SHP77 (cell line): ENCODE measurements around the gene SF3B4.
A peak's percentile ranks its signal among the peaks of the same experiment; 100 is the strongest.
"Not testable (repeated sequence)": the region's sequence is repeated elsewhere in the genome, so short reads cannot be mapped to it uniquely, and the experiment has no call there.

Experiments
- DNase-seq, 2 experiments: peaks; one replicate each; lab custom pipeline; 2025; lab: John Stamatoyannopoulos, UW

The SF3B4 gene

GRCh38 chr1:149927563-149928400, at the start of gene SF3B4:
Gene SF3B4, minus strand, starts transcription at chr1:149927803. Its CDS starts 44 bp downstream, at chr1:149927759.
- DNase-seq, result peak; percentile 97 to 99

DNA sequence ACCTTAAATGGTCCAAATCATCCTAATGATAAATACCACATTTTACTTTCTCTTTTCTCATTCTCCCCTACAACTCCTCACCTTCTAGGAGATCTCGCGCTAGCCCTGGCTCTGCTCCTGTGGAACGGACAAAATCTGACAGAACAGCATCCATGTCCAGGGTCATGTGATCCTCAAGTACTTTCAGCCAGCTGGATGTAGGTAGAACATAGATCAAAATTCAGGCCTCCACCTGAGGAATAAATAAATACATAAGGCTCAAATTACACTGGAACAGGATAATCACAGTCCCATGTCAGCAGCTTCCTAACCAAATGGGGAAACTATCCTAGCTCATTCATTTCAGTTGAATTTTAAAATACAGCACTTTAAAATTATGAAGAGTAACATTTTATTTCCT, 49.7 kb upstream of the SF3B4 start:
- peak; percentile 68 to 74 for DNase-seq

DNA sequence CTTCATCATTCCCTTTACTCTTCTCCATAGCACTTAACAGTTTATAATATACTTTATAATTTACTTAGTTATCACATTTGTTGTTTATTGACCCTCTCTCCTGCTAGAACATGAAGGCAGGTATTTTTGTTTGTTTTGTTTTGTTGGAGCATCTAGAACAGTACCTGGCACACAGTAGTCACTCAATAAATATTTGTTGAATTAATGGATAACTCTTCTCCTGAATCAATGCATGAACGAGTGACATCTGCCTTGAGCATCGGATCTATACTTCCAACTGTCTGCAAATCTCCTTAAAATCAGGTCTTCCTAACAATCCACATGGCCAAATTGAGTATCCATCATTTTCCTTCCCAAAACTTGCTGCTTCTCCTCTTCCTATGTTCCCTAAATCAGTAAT, 44.9 kb upstream of the SF3B4 start:
- DNase-seq, result no peak

DNA sequence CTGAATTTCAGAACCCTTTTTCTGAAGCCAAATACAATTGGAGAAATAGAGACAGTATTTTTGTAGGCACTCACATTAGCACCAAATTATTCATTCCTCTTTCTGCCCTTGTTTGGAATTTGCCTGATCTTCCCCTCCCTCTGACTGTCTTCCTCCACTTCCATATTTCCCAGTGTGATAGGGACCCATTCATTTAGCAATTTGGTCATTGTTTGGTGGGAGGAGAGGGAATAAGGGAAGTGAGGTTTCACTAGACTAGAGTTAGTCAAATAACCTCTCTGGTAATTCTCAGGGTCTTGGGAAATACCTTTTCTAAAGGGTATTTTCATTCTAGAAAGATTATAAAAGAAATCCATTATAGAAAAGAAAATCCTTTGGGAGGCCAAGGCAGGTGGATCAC, 40.0 kb upstream of the SF3B4 start:
- no peak for DNase-seq

GRCh38 chr1:149967041-149967440, 39.4 kb upstream of the SF3B4 start:
- no peak for DNase-seq

DNA sequence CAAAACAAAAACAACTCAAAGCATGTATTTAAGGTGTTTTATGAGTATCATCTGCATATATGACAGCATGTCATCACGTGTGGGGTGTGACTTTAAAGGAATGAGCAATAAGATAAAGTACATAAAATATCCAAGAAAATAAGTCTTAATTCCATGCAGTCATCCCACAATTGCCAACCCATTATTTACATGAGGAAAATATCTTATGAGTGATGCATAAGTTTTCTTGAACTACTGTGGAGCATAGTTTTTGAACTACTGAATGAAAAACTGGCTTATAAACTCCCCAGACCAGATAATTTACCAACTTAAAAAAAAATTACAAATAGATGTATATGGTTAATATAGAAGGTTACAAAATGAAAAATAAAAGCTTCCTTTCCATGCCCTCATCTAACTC, 38.8 kb upstream of the SF3B4 start:
- no peak for DNase-seq

- no peak for DNase-seq
Observed at GRCh38 chr1:149965440-149965839, 37.8 kb upstream of the SF3B4 start.

- no peak for DNase-seq
Observed at GRCh38 chr1:149963358-149963757, 35.8 kb upstream of the SF3B4 start.

DNA sequence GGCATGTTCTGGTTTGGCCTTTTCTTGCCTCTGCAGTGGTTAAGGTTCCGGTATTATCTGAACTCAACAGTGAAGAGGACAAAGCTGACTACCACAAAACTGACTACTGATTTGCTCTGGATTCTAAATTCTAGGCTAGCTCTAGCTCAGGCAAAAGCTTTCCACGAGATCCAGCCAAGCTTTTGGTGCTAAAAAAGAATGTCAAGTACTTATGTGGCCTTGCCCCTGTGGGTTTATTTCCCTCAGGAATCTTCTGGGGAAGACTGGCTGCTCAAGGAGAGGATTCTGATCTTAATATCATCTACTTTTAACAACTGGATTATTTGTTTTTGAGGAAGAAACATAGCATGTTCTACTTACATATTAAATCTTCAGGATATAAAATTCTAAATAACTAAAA, 35.1 kb upstream of the SF3B4 start:
- no peak for DNase-seq

DNA sequence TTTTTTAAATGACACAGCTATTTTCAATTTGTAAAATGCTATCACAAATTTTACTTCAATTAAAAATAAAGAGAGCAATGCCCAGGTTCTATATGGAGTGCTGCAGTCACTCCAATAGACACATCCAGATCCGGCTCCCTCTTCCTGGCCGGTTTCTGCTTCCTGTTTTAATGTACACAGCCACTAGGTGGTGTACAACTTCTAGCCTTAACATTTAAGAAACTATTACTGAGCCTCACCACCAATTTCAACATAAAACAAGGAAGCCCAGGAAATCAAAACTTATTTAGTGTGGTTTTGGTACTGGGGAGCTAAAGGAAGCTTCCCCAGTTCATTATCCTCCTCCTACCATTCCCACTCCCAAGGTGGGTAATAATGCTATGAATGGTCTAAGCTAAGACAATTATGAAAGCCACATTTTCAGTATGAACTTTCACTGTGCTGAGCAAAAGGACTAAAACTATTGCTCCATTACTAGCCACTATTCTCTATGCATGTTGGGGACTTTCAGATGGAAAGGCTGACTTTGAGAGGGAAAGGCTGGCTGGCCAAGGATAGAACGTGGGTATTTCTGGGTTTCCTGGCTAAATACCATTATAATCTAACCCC, 34.5 kb upstream of the SF3B4 start:
- peak; percentile 65 to 70 for DNase-seq

GRCh38 chr1:149957548-149957947, 29.9 kb upstream of the SF3B4 start:
- not testable (repeated sequence) for DNase-seq

DNA sequence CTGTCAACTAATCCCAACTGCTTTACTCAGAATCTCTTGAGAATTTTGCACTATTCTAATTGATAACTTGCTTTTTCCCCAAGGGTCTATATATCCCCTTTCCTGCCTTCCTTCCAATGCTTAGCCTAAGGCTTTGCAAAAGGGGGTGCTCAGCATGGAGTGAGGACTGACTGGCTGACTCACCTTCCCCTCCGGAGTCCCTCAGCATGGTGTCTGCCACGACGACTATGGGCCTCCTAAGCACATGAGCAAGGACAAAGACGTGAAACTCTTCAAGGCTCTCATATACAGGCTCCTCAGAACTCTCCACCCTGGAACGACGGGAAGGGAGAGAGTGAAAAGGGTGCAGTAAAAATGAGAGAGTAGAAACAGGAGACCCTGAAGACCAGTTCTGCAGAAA, 22.3 kb upstream of the SF3B4 start:
- no peak for DNase-seq

GRCh38 chr1:149945206-149945605, 17.6 kb upstream of the SF3B4 start:
- no peak for DNase-seq

- DNase-seq, result no peak
Observed at GRCh38 chr1:149942885-149943284, 15.3 kb upstream of the SF3B4 start.

DNA sequence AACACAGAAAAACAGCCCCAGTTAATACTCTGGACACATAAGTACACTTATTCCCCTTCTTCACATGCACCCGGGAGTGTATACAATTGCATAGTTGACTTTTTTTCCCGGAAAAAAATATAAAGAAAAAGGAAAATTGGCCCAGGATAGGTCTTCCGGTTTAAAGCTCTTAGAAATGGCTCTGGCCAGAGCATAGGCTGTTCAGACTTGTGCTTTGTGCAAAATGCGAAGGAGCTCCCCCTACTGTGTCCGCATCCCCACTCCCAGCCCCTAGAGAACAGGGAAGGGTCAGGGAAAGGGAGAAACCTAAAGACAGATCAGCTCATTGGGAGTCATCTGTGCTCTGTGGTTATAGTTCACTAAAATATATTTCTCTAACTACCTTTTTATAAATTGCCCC, 14.6 kb upstream of the SF3B4 start:
- DNase-seq, result peak; percentile 48 to 79

DNA sequence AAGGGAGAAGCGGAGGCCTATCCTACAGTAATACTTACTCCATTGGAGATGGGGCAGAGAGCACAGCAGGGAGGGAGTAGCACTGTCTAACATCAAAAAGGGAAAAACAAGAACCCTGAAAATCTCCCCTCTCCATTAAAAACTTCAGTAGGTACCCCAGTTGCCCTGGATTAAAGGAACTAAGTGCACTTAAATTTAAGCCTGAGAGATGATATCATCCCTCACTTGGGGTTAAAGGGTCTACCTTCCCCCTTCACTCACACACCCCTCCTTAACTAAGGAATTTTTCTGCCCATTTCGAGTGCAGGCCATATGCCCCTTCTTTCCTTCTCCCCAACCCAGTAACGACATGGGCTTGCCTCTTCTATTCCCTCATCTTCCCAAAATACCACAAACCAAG, 12.8 kb upstream of the SF3B4 start:
- DNase-seq, result no peak

- DNase-seq, result not testable (repeated sequence)
Observed at GRCh38 chr1:149938668-149939003, 11.0 kb upstream of the SF3B4 start.

DNA sequence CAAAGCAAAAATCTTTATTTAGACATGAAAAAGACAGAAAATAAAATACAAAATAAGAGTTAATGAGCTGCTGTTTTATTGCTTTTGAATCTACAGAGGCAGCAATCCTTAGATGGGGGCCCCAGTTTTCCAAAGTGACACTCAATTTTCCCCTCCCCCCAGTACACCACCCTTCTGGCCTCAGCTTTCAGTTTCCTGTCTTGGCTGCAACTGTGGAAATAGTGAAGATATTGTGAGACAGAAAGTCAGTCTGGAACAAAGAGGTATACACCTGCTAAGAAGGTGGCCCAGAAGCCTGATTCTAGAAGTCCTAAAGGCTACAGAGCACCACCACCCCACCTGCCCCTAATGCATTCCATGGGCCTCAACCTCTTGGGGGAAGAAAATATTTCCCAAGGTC, 10.2 kb upstream of the SF3B4 start:
- no peak for DNase-seq

DNA sequence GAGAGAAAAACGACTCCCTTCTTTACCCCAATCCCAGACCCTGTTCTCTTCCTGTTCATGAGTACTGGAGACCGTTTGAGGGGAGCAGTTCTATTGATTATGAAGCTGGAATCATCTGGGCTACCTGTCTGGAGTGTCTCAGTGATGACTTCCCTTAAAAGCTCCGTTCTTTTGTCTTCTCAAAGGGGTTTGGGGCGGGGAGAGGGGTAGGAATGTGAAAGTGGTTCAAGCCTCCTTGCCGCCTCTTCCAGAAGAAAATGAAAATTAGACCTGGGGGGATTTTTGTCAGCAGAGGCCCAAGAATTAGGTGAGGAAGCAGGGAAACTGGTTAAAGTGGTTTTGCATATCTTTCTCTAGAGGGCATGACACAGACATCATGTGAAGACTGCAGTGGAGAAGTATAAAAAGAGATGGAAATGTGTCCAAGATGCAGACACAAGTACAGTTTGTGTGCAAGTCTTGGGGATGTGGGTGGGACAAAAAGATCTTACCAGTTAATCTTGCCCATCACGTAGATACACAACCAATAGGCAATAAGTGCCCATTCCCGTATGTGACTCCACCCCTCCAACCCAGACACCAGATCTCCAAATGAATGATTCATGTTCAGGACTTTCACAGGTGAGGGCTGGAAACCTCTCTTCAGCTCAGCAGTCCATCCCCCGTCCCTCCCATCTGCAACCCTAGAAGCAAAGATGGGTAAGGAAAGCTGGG, 9.5 kb upstream of the SF3B4 start:
- no peak for DNase-seq

GRCh38 chr1:149936170-149936991, 8.8 kb upstream of the SF3B4 start, which contains the start of gene MTMR11:
Gene MTMR11, minus strand, starts transcription at chr1:149936879. Its CDS starts 232 bp downstream, at chr1:149936647.
- DNase-seq, result no peak

DNA sequence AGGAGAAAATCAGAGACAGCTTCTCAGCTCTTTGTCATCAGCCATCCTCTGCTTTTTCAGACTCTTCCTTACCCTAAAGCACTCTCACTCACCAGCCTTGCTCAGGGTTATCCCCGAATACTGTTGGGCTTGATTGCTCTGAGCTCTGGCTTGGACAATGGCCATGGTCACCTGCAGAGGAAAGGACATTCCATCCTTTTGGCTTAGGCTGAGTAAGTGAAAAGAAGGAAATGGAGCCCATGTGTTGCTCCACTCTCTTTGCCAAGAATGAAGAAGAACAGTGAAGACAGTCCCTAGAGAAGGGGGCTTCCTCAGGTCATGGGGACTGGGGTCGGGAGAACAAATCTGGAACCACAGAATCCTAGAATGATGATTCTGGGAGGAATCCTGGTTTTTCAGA, 6.8 kb upstream of the SF3B4 start:
- no peak for DNase-seq

DNA sequence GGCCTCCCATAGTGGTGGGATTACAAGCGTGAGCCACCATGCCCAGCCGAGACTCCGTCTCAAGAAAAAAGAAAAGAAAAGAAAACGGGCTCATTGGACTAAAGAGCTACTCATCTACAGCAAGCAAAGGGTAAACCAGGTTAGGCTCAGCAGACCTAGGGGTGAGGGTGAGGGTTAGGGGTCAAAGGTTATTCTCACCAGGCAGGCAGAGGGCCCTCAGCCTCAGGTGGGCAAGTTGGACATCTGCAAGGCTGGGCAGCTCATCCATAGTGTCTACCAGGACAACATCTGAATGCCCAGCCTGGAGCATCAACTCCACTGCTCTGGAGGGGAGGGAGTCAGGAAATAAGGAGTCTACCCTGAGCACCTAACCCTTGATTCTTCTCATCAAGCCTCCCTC, 5.6 kb upstream of the SF3B4 start:
- DNase-seq, result no peak
